ENCODE data around the gene KCNJ11.

The KCNJ11 gene

DNA sequence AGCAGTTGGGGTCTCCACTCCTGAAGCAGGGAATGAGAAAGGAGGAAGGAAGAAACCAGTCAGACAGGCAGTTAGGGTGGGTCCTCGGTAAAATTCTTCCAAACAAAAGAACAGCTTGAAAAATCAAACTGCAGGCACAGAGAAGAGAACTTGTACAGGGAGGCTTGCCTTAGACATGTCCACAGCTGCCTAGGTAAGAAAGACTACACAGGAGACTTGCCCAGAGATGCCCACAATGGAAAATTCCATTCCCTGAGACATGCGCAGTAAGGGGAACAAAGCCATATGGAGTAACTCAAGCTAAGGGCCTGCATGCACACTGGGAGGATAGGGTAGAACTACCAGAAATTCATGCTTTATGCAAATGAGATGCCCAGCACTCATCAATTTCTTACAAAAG is 9.8 kb downstream of the KCNJ11 start:
- no peak overlapping the region for H3K27ac ChIP-seq

DNA sequence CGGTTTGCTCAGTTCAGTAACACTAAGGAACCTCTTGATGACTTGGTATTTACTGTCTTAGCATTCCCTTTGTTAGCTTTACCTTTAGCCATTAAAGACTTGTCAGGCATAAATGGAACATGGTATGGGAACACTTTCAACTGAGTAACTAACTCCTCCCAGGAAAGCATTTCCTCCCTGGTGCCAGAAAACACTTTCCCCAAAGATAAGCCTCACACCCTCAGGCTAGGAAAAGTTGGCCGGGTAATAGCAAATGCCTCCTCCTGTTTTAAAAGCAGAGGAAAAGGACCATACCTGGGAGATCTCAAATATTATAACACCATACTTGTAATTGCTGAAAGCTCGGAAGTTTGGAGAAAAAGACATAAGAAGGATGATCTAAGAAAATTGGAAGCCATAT is 12.0 kb downstream of the KCNJ11 start:
- TF ChIP-seq, protein P1, sequence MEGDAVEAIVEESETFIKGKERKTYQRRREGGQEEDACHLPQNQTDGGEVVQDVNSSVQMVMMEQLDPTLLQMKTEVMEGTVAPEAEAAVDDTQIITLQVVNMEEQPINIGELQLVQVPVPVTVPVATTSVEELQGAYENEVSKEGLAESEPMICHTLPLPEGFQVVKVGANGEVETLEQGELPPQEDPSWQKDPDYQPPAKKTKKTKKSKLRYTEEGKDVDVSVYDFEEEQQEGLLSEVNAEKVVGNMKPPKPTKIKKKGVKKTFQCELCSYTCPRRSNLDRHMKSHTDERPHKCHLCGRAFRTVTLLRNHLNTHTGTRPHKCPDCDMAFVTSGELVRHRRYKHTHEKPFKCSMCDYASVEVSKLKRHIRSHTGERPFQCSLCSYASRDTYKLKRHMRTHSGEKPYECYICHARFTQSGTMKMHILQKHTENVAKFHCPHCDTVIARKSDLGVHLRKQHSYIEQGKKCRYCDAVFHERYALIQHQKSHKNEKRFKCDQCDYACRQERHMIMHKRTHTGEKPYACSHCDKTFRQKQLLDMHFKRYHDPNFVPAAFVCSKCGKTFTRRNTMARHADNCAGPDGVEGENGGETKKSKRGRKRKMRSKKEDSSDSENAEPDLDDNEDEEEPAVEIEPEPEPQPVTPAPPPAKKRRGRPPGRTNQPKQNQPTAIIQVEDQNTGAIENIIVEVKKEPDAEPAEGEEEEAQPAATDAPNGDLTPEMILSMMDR (conservative IDR thresholded peaks at IDR 0.05), result no peak
- TF ChIP-seq ZFX (IDR thresholded peaks at IDR 0.05), result no peak
- H3K27ac ChIP-seq, result no peak overlapping the region

More for the DNA sequence above, 9.8 kb downstream of the KCNJ11 start:
- TF ChIP-seq, protein P1 (conservative IDR thresholded peaks at IDR 0.05), result no peak
- no peak for TF ChIP-seq ZFX (IDR thresholded peaks at IDR 0.05)

DNA sequence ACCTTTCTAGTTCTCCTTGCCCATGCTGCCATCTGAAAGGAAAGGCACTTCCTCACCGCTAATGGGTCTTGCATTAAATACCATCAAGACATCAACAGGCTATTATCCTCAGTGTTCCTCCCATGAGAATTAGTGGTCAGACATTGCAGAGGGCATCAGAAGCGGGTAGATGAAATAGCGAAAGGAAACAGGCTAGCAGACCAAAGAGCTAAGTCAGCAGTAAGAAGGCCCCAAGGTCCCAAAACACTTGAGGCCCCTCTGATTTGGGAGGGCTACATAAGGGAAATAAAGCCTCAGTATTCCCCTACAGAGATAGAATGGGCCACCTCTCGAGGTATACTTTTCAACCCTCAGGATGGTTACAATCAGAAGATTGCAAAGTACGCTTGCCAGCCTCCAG is 12.9 kb downstream of the KCNJ11 start:
- no peak overlapping the region for H3K27ac ChIP-seq
- TF ChIP-seq, protein P1 (conservative IDR thresholded peaks at IDR 0.05), result no peak
- TF ChIP-seq ZFX (IDR thresholded peaks at IDR 0.05), result no peak

DNA sequence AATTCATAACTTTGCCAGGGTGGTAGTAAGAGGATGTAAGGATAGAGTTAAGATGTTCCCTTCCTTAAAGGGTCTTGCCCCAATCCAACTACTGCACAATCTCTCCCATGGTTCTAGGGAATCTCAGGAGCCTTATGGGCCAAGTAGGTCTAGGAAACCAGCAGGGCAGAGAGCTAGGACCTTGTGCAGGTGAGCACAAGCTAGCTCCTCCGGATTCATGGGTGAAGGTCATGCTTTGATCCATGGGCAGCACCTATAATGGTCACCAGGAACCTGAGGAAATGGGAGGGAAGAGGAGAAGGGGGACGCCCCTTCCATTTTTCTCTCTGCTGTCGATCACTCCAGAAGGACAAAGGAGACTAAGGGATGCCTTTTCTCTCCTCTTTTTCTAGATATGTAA is 16.8 kb downstream of the KCNJ11 start:
- H3K27ac ChIP-seq, result no peak overlapping the region
- TF ChIP-seq, protein P1 (conservative IDR thresholded peaks at IDR 0.05), result no peak
- TF ChIP-seq ZFX (IDR thresholded peaks at IDR 0.05), result no peak

DNA sequence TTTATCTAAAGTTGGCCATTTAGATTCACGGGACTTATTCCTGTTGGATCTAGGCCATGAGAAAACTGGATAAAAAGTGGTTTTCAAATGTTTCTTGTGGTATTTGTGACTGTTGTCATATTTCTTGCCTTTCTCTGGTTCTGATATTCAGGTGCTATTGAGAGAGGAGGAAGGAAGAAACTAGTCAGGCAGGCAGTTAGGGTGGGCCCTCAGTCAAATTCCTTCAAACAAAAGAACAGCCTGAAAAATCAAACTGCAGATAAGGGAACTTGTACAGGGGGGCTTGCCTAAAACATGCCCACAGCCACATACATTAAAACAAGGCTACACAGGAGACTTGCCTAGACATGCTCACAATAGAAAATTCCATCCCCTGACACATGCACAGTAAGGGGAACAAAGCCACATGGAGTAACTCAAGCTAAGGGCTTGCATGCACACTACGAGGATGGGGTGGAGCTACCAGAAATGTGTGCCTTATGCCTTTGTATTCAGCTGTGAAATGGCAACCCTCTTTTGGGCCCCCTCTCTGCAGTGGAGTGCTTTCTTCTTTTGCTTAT is 18.7 kb downstream of the KCNJ11 start:
- no peak overlapping the region for H3K27ac ChIP-seq
- TF ChIP-seq, protein P1 (conservative IDR thresholded peaks at IDR 0.05), result no peak
- no peak for TF ChIP-seq ZFX (IDR thresholded peaks at IDR 0.05)

DNA sequence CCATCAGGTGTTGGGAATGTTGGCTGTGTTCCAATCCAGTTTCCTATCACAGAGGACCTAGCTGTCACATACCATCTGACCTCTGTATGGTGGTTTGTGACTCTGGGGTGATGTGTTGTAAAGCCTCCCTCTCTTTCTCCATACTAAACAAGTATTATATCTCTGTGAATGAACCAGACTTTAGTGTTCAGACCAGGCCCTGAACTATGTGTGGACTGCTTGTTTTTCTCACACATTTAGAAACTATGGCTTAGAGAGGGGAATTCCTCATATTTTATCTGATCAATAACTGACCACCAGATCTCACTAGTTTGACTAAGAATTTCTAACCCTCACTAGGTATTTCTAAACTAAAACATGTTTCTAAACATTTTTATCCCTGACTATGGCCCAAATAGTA is 19.4 kb downstream of the KCNJ11 start:
- TF ChIP-seq ZFX (IDR thresholded peaks at IDR 0.05), result no peak
- TF ChIP-seq, protein P1 (conservative IDR thresholded peaks at IDR 0.05), result no peak
- H3K27ac ChIP-seq, result no peak overlapping the region

DNA sequence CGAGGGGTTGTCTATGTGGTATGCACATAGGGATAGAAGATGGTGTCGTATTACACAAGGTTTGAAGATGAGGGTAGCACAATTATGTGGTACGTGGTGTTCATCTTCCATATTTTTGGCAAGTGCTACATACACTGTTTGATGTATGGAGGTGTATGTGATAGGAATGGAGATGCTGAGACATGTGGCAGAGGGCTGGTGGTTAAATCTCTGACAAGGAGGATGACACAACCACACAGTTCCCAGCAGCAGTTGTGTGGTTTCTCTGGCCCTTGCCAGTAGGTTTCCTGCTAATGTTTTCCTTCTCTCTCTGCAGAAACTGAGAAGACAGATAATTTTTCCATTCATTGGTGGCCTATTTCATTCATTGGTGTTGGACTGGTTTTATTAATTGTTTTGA is 19.9 kb downstream of the KCNJ11 start:
- no peak overlapping the region for H3K27ac ChIP-seq
- no peak for TF ChIP-seq ZFX (IDR thresholded peaks at IDR 0.05)

DNA sequence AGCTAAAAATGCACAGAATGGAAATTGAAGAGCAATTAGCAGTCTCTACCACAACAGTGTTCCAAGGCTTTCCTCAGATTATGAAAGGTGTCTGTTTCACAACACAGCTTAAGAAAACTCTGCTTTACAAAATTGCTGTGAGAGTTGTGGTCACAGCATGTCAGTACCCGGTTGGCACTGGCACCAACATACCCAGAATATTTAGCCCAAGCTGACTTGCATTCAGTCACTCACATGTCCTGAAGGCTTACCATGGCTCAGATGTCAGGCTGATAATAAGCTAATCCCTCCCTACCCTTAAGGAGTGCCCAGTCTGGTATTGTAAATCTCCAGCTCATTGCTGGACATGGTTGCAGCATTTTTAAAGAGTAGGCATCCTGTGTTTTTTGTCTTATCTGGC is 22.0 kb downstream of the KCNJ11 start:
- TF ChIP-seq, protein P1 (conservative IDR thresholded peaks at IDR 0.05), result no peak
- no peak for TF ChIP-seq ZFX (IDR thresholded peaks at IDR 0.05)
- H3K27ac ChIP-seq, result no peak overlapping the region

All from C4-2B (cell line).